CD14-positive monocyte (primary cell): ENCODE results near the gene OCIAD2. TPM values are rescaled to one million over a fixed set of nuclear protein-coding genes. Genes with fewer than 3 reads are reported as not detected.

ENCODE experiments used
- DNase-seq, 3 donors: peaks; one replicate each; pipeline ENCODE4 v3.0.0-alpha.2; 2011 to 2022
- H2AFZ ChIP-seq: 2 replicates; pipeline ENCODE4 v1.6.0; 2012; ENCODE audit warnings: mild to moderate bottlenecking, low read depth, low read length, inconsistent platforms; ENCODE audit not compliant: insufficient read depth, poor library complexity, severe bottlenecking
- H3K27ac ChIP-seq, 2 donors: 1 replicate in 1 of 2; 2 replicates in 1 of 2; pipeline ENCODE4 v1.5.1; 2012 to 2013; ENCODE audit warnings: low read length in 2 of 2, control low read depth in 1 of 2, inconsistent platforms in 1 of 2, low read depth in 1 of 2, mild to moderate bottlenecking in 1 of 2
- H3K27me3 ChIP-seq, 2 donors: one replicate each; pipeline versions ENCODE4 v1.6.0 to v1.6.1; 2011 to 2013; ENCODE audit warnings: low read length in 2 of 2; ENCODE audit not compliant: control insufficient read depth in 2 of 2, insufficient read depth in 2 of 2
- H3K36me3 ChIP-seq, 2 donors: replicated peaks in 1 of 2; 1 replicate in 1 of 2; 2 replicates in 1 of 2; pipeline versions ENCODE4 v1.5.1 to v1.6.1; 2012 to 2013; ENCODE audit warnings: low read length in 2 of 2, control low read depth in 1 of 2, inconsistent platforms in 1 of 2, mild to moderate bottlenecking in 1 of 2; ENCODE audit not compliant: insufficient read depth in 2 of 2, control insufficient read depth in 1 of 2
- H3K4me1 ChIP-seq, 2 donors: 1 replicate in 1 of 2; 2 replicates in 1 of 2; pipeline versions ENCODE4 v1.5.1 to v1.6.1; 2012 to 2013; ENCODE audit warnings: low read length in 2 of 2, control low read depth in 1 of 2, inconsistent platforms in 1 of 2, mild to moderate bottlenecking in 1 of 2, moderate library complexity in 1 of 2; ENCODE audit not compliant: insufficient read depth in 2 of 2, control insufficient read depth in 1 of 2
- H3K4me2 ChIP-seq: replicated peaks from 2 replicates; pipeline ENCODE3; 2012; ENCODE audit warnings: low read length, moderate library complexity, mild to moderate bottlenecking; ENCODE audit not compliant: poor library complexity, severe bottlenecking; ENCODE audit errors: extremely low read depth
- H3K4me3 ChIP-seq, 3 experiments: fragments of 200-600 bp in 1 of 3; sonication (generic) in 1 of 3; replicated peaks in 1 of 3; 1 replicate in 2 of 3; 2 replicates in 1 of 3; pipeline ENCODE4 v1.5.1; 2011 to 2013; ENCODE audit warnings: low read length in 3 of 3, mild to moderate bottlenecking in 3 of 3, control low read depth in 2 of 3, low read depth in 2 of 3, inconsistent platforms in 1 of 3, moderate library complexity in 1 of 3
- H3K79me2 ChIP-seq: 2 replicates; pipeline ENCODE4 v1.6.0; 2012; ENCODE audit warnings: mild to moderate bottlenecking, control low read depth, inconsistent platforms, low read length, moderate library complexity; ENCODE audit not compliant: insufficient read depth
- H3K9ac ChIP-seq: 2 replicates; pipeline ENCODE4 v1.6.0; 2017; ENCODE audit warnings: low read length, mild to moderate bottlenecking; ENCODE audit not compliant: insufficient read depth, poor library complexity, severe bottlenecking
- H3K9me3 ChIP-seq, 2 donors: replicated peaks in 1 of 2; 1 replicate in 1 of 2; 2 replicates in 1 of 2; pipeline versions ENCODE4 v1.5.1 to v1.6.1; 2012 to 2013; ENCODE audit warnings: low read length in 2 of 2, control low read depth in 1 of 2; ENCODE audit not compliant: control insufficient read depth in 1 of 2, insufficient read depth in 1 of 2
- H4K20me1 ChIP-seq: 2 replicates; pipeline ENCODE4 v1.6.0; 2012; ENCODE audit warnings: mild to moderate bottlenecking, low read length, control low read depth, moderate library complexity; ENCODE audit not compliant: insufficient read depth
- H3K27ac Mint-ChIP-seq, 7 donors: one replicate each; pipeline ENCODE4 v1.8.0; 2020; ENCODE audit warnings: mild to moderate bottlenecking in 7 of 7, mixed read lengths in 7 of 7, moderate library complexity in 6 of 7, inconsistent platforms in 2 of 7
- H3K27me3 Mint-ChIP-seq, 3 donors: one replicate each; pipeline ENCODE4 v1.8.0; 2021 to 2022; ENCODE audit warnings: low read depth in 3 of 3, mild to moderate bottlenecking in 3 of 3, mixed read lengths in 3 of 3, moderate library complexity in 3 of 3, inconsistent platforms in 1 of 3
- H3K36me3 Mint-ChIP-seq, 2 donors: one replicate each; pipeline ENCODE4 v1.8.0; 2020; ENCODE audit warnings: mixed read lengths in 2 of 2, inconsistent platforms in 1 of 2, mild to moderate bottlenecking in 1 of 2
- H3K4me1 Mint-ChIP-seq: one replicate; pipeline ENCODE4 v1.8.0; 2020; ENCODE audit warnings: mild to moderate bottlenecking, mixed read lengths
- H3K4me3 Mint-ChIP-seq, 2 donors: one replicate each; pipeline ENCODE4 v1.8.0; 2020; ENCODE audit warnings: mild to moderate bottlenecking in 2 of 2, mixed read lengths in 2 of 2, moderate library complexity in 1 of 2
- H3K9me3 Mint-ChIP-seq, 7 donors: one replicate each; pipeline ENCODE4 v1.8.0; 2020 to 2022; ENCODE audit warnings: mixed read lengths in 7 of 7, mild to moderate bottlenecking in 6 of 7, moderate library complexity in 6 of 7, inconsistent platforms in 2 of 7
- WGBS: methylation state at CpG from one replicate; pipeline ENCODE4 v1.1.5; 2013; ENCODE audit warnings: missing lambda C conversion rate; ENCODE audit not compliant: insufficient coverage; 5-methylcytosine and 5-hydroxymethylcytosine counted together
- intact Hi-C, 2 donors: fragments of 100-400 bp; cut with micrococcal nuclease; formaldehyde crosslinking; loops; one replicate each; pipeline versions ENCODE4 v1.15.0 to v1.15.1; 2023
- polyA plus RNA-seq, 3 donors: library from polyadenylated mRNA; depleted of rRNA in 1 of 3; unstranded in 2 of 3; stranded (reverse) in 1 of 3; fragments of 300-500 nt in 2 of 3; fragments of >200 nt in 1 of 3; fragmentation: Illumina TruSeq in 2 of 3; gene quantifications; 1 replicate in 2 of 3; 2 replicates in 1 of 3; pipeline ENCODE4 v1.2.3, GENCODE V29; 2012 to 2021
- TF ChIP-seq, protein P1 (sequence below): fragments of 200-600 bp; IDR thresholded peaks from one replicate; pipeline ENCODE4 v1.8.0; 2022; ENCODE audit warnings: antibody characterized with exemption, mild to moderate bottlenecking

OCIAD2 gene
- polyA plus RNA-seq, 3 donors, result 2.1 to 3.1 (median 2.9) TPM

GRCh38 chr4:48902266-48902665 lies 4.3 kb downstream of the OCIAD2 start:
- no peak overlapping the region for H2AFZ ChIP-seq
- Mint-ChIP-seq H3K27me3 (peaks cover 2 to 9% (median 7%) of the 10 kb centered on the region in 3 donors), H3K9me3 (peaks cover 0 to 4% (median 0%) of the 10 kb centered on the region in 7 donors), H3K27ac (no peak overlapping the region), H3K4me1 (peaks cover 22% of the 10 kb centered on the region), H3K4me3 (no peak overlapping the region), H3K36me3 (peaks cover 0 to 2% of the 10 kb centered on the region in 2 donors)
- TF ChIP-seq, protein P1, sequence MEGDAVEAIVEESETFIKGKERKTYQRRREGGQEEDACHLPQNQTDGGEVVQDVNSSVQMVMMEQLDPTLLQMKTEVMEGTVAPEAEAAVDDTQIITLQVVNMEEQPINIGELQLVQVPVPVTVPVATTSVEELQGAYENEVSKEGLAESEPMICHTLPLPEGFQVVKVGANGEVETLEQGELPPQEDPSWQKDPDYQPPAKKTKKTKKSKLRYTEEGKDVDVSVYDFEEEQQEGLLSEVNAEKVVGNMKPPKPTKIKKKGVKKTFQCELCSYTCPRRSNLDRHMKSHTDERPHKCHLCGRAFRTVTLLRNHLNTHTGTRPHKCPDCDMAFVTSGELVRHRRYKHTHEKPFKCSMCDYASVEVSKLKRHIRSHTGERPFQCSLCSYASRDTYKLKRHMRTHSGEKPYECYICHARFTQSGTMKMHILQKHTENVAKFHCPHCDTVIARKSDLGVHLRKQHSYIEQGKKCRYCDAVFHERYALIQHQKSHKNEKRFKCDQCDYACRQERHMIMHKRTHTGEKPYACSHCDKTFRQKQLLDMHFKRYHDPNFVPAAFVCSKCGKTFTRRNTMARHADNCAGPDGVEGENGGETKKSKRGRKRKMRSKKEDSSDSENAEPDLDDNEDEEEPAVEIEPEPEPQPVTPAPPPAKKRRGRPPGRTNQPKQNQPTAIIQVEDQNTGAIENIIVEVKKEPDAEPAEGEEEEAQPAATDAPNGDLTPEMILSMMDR, result no peak
- H3K4me1 ChIP-seq, result peaks cover 6 to 9% of the 10 kb centered on the region in 2 donors
- no peaks in the 10 kb centered on the region for H4K20me1 ChIP-seq
- no peaks in the 10 kb centered on the region for H3K36me3 ChIP-seq
- H3K4me3 ChIP-seq, result no peak overlapping the region
- H3K79me2 ChIP-seq, result no peaks in the 10 kb centered on the region
- H3K9me3 ChIP-seq, result no peaks in the 10 kb centered on the region
- DNase-seq, result no peak
- peaks cover 0 to 3% of the 10 kb centered on the region in 2 donors for H3K27me3 ChIP-seq
- intact Hi-C loops, result no loop called here
- no peak overlapping the region for H3K4me2 ChIP-seq
- H3K9ac ChIP-seq, result no peak overlapping the region
- H3K27ac ChIP-seq, result no peak overlapping the region

DNA sequence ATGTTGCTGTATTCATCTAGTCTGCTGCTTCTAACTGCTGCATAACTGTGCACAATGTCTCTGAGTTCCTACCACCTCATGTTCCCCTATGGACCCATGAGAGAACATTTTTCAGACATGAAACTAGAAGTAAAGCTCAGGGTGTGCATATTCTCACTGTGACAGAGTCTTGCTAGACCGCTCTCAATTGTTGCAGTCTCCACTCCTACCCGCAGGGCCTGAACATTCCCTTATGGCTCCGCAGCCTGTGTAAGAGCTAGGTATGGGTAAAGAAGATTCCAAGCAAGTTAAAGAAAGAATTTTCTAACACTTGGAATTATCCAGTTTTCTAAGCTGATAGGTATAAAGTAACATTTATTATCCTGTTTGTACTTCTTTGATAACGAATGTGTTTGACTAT lies 5.4 kb downstream of the OCIAD2 start:
- Histone ChIP-seq H3K4me3 (no peak overlapping the region), H3K27me3 (peaks cover 0 to 3% of the 10 kb centered on the region in 2 donors), H3K27ac (no peak overlapping the region), H3K9ac (no peak overlapping the region), H3K4me2 (no peak overlapping the region), H4K20me1 (no peaks in the 10 kb centered on the region), H2AFZ (no peak overlapping the region), H3K9me3 (no peaks in the 10 kb centered on the region), H3K36me3 (no peaks in the 10 kb centered on the region), H3K79me2 (no peaks in the 10 kb centered on the region), H3K4me1 (peaks cover 3 to 4% of the 10 kb centered on the region in 2 donors)
- no CpG with 5 or more reads among the region's 4 CpGs for WGBS
- Mint-ChIP-seq H3K27me3 (peaks cover 0 to 8% (median 3%) of the 10 kb centered on the region in 3 donors), H3K27ac (no peak overlapping the region), H3K4me3 (no peak overlapping the region), H3K9me3 (peaks cover 0 to 3% (median 0%) of the 10 kb centered on the region in 7 donors), H3K36me3 (no peaks in the 10 kb centered on the region), H3K4me1 (peaks cover 18% of the 10 kb centered on the region)
- DNase-seq, result no peak
- TF ChIP-seq, protein P1, result no peak
- intact Hi-C loops, result no loop called here
